OCI-LY1 (cell line): ENCODE measurements around the gene CTIF.

Experiments used
- H2AFZ ChIP-seq: fragments of 200-600 bp; sonication (generic), shearing (Covaris generic); 2 replicates; pipeline ENCODE4 v1.6.0; 2014; ENCODE audit warnings: antibody characterized with exemption, mild to moderate bottlenecking, low read length
- H3F3A ChIP-seq: fragments of 200-600 bp; sonication (generic), shearing (Covaris generic); 2 replicates; pipeline ENCODE4 v1.6.0; 2014; ENCODE audit warnings: mild to moderate bottlenecking, antibody characterized with exemption, low read length, moderate library complexity; ENCODE audit not compliant: insufficient read depth
- H3K27ac ChIP-seq: fragments of 200-600 bp; sonication (generic); 2 replicates; pipeline ENCODE4 v1.5.1; 2014; ENCODE audit warnings: low read length, mixed run types, mild to moderate bottlenecking, low read depth; ENCODE audit not compliant: poor library complexity, severe bottlenecking
- H3K27me3 ChIP-seq: fragments of 200-600 bp; sonication (generic); 2 replicates; pipeline ENCODE4 v1.6.0; 2014; ENCODE audit warnings: antibody characterized with exemption, mild to moderate bottlenecking, low read length, moderate library complexity; ENCODE audit not compliant: insufficient read depth
- H3K36me3 ChIP-seq: fragments of 200-600 bp; sonication (generic); 2 replicates; pipeline ENCODE4 v1.6.1; 2014; ENCODE audit warnings: mild to moderate bottlenecking, antibody characterized with exemption, low read length, moderate library complexity, mixed read lengths; ENCODE audit not compliant: insufficient read depth
- H3K4me1 ChIP-seq: fragments of 200-600 bp; sonication (generic); 2 replicates; pipeline ENCODE4 v1.5.1; 2014; ENCODE audit warnings: mild to moderate bottlenecking, low read length, moderate library complexity; ENCODE audit not compliant: insufficient read depth, severe bottlenecking
- H3K4me2 ChIP-seq: fragments of 200-600 bp; sonication (generic), shearing (Covaris generic); 2 replicates; pipeline ENCODE4 v1.6.1; 2014; ENCODE audit warnings: low read length
- H3K4me3 ChIP-seq: fragments of 200-600 bp; sonication (generic); 2 replicates; pipeline ENCODE4 v1.5.1; 2014; ENCODE audit warnings: low read length, low read depth, mild to moderate bottlenecking, mixed read lengths; ENCODE audit not compliant: poor library complexity, severe bottlenecking
- H3K79me2 ChIP-seq: fragments of 200-600 bp; shearing (Covaris generic); 2 replicates; pipeline ENCODE4 v1.6.1; 2016; ENCODE audit warnings: mixed run types, low read length, mixed read lengths; ENCODE audit not compliant: insufficient read depth
- H3K9ac ChIP-seq: fragments of 200-600 bp; sonication (generic), shearing (Covaris generic); 2 replicates; pipeline ENCODE4 v1.6.1; 2014; ENCODE audit warnings: mild to moderate bottlenecking, low read length, mixed read lengths
- H3K9me2 ChIP-seq: fragments of 200-600 bp; sonication (generic), shearing (Covaris generic); 2 replicates; pipeline ENCODE4 v1.6.1; 2014; ENCODE audit warnings: low read depth, mild to moderate bottlenecking, low read length, mixed read lengths
- H3K9me3 ChIP-seq: fragments of 200-600 bp; shearing (Covaris generic); 2 replicates; pipeline ENCODE4 v1.6.1; 2014; ENCODE audit warnings: low read length, mixed read lengths
- H4K20me1 ChIP-seq: fragments of 200-600 bp; sonication (generic), shearing (Covaris generic); 2 replicates; pipeline ENCODE4 v1.6.0; 2016; ENCODE audit warnings: mild to moderate bottlenecking, low read length; ENCODE audit not compliant: insufficient read depth
- EZH2 ChIP-seq: fragments of 200-600 bp; sonication (generic), shearing (Covaris generic); IDR thresholded peaks from 2 replicates; pipeline ENCODE4 v1.8.0; 2017; ENCODE audit warnings: borderline replicate concordance, mixed run types, mild to moderate bottlenecking, antibody characterized with exemption, low read length, moderate library complexity, mixed read lengths
- TF ChIP-seq, protein P1 (sequence below): fragments of 200-600 bp; sonication (generic), shearing (Covaris generic); IDR thresholded peaks from 2 replicates; pipeline ENCODE4 v1.5.1; 2017; ENCODE audit warnings: mild to moderate bottlenecking, antibody characterized with exemption, low read length, moderate library complexity, mixed read lengths

CTIF gene

DNA sequence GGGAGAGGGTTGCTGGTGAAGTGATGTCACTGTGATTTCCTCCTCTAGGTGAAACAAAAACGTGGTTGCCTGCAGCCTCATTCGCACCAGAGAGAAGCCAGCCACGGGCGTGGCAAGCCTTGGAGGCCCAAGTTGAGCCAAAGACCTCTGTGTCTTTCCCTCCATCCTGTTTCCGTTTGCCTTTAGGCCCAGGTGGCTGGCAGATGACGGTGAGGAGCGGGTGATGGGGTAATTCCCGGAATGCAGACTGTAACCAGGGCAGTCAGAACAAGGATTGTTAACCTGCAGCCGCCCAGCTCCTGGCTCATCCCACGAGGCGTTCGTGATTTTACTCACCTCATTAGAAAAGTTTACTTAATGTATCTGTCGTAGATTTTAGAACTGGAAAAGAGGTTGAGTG, 14.4 kb downstream of the CTIF start:
- H3K9me2 ChIP-seq, result no peaks in the 10 kb centered on the region
- no peaks in the 10 kb centered on the region for H3F3A ChIP-seq
- H4K20me1 ChIP-seq, result no peaks in the 10 kb centered on the region
- no peaks in the 10 kb centered on the region for H3K4me1 ChIP-seq
- no peak overlapping the region for H3K4me2 ChIP-seq
- no peak overlapping the region for H3K4me3 ChIP-seq
- no peaks in the 10 kb centered on the region for H3K36me3 ChIP-seq
- H2AFZ ChIP-seq, result no peak overlapping the region
- no peak overlapping the region for H3K9ac ChIP-seq
- no peaks in the 10 kb centered on the region for H3K9me3 ChIP-seq
- TF ChIP-seq EZH2, result no peak
- TF ChIP-seq, protein P1, sequence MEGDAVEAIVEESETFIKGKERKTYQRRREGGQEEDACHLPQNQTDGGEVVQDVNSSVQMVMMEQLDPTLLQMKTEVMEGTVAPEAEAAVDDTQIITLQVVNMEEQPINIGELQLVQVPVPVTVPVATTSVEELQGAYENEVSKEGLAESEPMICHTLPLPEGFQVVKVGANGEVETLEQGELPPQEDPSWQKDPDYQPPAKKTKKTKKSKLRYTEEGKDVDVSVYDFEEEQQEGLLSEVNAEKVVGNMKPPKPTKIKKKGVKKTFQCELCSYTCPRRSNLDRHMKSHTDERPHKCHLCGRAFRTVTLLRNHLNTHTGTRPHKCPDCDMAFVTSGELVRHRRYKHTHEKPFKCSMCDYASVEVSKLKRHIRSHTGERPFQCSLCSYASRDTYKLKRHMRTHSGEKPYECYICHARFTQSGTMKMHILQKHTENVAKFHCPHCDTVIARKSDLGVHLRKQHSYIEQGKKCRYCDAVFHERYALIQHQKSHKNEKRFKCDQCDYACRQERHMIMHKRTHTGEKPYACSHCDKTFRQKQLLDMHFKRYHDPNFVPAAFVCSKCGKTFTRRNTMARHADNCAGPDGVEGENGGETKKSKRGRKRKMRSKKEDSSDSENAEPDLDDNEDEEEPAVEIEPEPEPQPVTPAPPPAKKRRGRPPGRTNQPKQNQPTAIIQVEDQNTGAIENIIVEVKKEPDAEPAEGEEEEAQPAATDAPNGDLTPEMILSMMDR, result no peak
- H3K79me2 ChIP-seq, result no peaks in the 10 kb centered on the region
- 0 out of 2 replicates have a peak, but pooled peaks cover 4% of the 10 kb centered on the region for H3K27me3 ChIP-seq
- H3K27ac ChIP-seq, result no peak overlapping the region

DNA sequence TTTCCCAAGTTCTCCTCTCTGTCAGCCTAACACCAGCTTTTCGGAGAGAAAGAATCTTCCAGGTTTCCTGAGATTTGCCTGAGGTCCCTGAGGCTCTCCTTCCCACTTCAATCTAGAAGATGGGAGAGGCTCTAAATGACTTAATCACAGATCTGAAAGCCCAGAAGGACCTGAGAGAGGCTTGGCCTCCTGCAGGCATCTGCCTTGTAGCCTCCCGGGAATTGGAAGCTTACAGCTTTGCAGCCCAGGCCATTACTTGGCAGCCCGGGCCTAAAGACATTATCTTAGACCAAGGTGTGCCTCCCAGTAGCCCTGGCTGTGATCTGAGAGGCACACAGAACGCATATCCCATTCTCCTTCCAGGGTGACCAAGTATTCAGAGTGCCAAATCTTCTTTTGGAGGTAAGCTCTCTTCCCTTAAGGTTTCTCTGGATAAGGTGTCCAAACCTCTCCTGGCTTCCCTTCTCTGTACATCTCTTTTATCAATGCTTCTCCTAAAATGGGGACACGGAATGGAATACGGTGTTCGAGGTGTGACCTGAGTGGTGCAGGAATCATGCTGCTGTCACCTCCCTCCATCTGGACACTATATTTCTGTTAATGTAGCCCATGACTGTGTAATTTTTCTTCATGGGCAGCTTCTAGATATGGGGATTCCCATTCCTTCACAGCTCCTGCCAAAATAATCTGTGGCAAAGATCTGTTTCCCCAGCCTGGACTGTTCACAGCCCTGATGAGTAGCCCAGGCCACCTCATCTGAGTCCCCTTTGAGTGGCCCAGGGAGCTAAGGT, 16.0 kb downstream of the CTIF start:
- no peak overlapping the region for H3K4me2 ChIP-seq
- no peak overlapping the region for H3K9ac ChIP-seq
- H3K27me3 ChIP-seq, result 0 out of 2 replicates have a peak, but pooled peaks cover 4% of the 10 kb centered on the region
- no peaks in the 10 kb centered on the region for H3F3A ChIP-seq
- no peak for TF ChIP-seq EZH2
- TF ChIP-seq, protein P1, result no peak
- H3K79me2 ChIP-seq, result no peaks in the 10 kb centered on the region
- no peaks in the 10 kb centered on the region for H3K9me3 ChIP-seq
- no peak overlapping the region for H2AFZ ChIP-seq
- no peaks in the 10 kb centered on the region for H4K20me1 ChIP-seq
- H3K4me1 ChIP-seq, result no peaks in the 10 kb centered on the region
- H3K36me3 ChIP-seq, result no peaks in the 10 kb centered on the region
- H3K27ac ChIP-seq, result no peak overlapping the region
- H3K4me3 ChIP-seq, result no peak overlapping the region
- H3K9me2 ChIP-seq, result no peaks in the 10 kb centered on the region

DNA sequence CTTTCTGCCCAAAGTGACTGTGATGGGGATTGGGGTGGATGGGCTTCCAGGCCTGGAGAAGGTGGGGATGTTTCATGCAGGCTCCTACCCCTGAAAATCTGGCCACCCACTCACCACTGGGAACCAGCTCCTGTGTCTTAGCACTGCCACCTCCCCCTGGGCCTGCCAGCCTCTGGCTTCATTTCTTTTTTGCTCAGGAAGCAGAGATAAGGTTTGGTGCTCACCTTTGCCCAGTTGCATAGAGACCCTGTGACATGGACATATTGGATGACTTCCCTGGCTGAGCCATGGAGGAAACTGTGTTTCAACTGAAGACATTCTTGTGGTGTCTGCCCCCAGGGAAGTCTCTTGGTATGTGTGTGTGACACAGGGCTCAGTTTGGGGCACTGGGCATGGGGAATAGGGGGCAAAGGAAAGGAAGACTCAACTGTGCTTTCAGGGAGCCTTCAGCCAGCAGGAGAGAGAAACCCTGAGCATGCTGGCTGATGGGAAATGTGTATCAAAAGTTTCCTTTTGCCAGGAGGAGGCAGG, 16.7 kb downstream of the CTIF start:
- Histone ChIP-seq H3K4me1 (no peaks in the 10 kb centered on the region), H3K4me3 (no peak overlapping the region), H3K79me2 (no peaks in the 10 kb centered on the region), H2AFZ (no peak overlapping the region), H3K36me3 (no peaks in the 10 kb centered on the region), H3K9me2 (no peaks in the 10 kb centered on the region), H3K27me3 (0 out of 2 replicates have a peak, but pooled peaks cover 4% of the 10 kb centered on the region), H3K27ac (no peak overlapping the region), H3F3A (no peaks in the 10 kb centered on the region), H4K20me1 (no peaks in the 10 kb centered on the region), H3K9me3 (no peaks in the 10 kb centered on the region), H3K4me2 (no peak overlapping the region), H3K9ac (no peak overlapping the region)
- TF ChIP-seq, protein P1, result no peak
- no peak for TF ChIP-seq EZH2
